Measurements from ENCODE around the gene EFCAB6.

DNA sequence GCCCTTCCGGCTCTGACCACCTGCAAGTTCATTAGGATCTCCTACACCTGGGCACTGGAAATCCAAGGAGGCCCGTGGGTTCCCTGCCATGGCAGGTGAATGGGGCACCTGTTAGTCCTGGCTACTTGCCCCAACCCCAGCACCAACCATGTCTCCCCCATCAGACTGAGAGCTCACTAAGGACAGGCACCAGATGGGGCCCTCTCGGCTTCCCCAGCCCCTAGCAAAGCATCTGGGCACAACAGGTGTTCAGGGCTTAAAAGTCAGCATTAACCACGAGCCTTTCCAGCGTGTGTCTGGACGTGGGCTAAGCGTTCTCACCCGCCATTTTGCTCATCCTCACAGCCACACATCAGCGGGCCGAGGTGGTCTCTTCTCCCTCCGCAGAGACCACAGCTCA lies 48.0 kb upstream of the EFCAB6 start:
- TF ChIP-seq, protein P1, sequence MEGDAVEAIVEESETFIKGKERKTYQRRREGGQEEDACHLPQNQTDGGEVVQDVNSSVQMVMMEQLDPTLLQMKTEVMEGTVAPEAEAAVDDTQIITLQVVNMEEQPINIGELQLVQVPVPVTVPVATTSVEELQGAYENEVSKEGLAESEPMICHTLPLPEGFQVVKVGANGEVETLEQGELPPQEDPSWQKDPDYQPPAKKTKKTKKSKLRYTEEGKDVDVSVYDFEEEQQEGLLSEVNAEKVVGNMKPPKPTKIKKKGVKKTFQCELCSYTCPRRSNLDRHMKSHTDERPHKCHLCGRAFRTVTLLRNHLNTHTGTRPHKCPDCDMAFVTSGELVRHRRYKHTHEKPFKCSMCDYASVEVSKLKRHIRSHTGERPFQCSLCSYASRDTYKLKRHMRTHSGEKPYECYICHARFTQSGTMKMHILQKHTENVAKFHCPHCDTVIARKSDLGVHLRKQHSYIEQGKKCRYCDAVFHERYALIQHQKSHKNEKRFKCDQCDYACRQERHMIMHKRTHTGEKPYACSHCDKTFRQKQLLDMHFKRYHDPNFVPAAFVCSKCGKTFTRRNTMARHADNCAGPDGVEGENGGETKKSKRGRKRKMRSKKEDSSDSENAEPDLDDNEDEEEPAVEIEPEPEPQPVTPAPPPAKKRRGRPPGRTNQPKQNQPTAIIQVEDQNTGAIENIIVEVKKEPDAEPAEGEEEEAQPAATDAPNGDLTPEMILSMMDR (IDR thresholded peaks at IDR 0.05), result no peak
- TF ChIP-seq POLR2A (IDR thresholded peaks at IDR 0.05), result no peak
